OCI-LY7 (cell line): ENCODE measurements around the gene VAT1L.

Experiments
- CTCF ChIP-seq: fragments of 200-600 bp; sonication (generic); conservative IDR thresholded peaks from 2 replicates; pipeline ENCODE4 v1.5.1; 2014; ENCODE audit warnings: mild to moderate bottlenecking, antibody characterized with exemption, low read length, moderate library complexity, mixed read lengths
- EZH2phosphoT487 ChIP-seq: fragments of 200-600 bp; sonication (generic); IDR thresholded peaks from 2 replicates; pipeline ENCODE4 v1.6.1; 2018; ENCODE audit warnings: low read depth, borderline replicate concordance, mild to moderate bottlenecking, mixed run types, antibody characterized with exemption, low read length, moderate library complexity, mixed read lengths

DNA sequence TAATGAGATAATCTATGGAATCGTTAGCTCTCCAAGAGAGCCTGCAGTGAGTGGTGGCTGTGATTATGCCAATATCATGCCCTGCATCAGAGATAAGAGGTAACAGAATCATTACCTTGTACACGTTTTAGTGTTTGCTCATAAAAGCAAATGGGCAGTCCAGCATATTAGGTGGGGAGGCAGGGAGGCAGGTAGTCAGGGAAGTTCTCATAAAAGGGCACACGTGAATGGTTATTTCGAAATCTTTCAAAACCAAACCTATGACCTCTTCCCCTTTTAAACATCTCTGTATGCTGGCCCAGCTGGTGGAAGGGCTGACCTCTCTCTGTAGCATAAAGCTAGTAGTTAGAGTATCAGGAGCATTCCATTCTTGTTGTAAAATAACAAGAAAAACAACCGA, 51.7 kb downstream of the VAT1L start:
- TF ChIP-seq CTCF, result no peak
- no peak for TF ChIP-seq EZH2phosphoT487
